HL-60 (cell line): ENCODE measurements around the gene ZBTB7C.

Experiments
- POLR2AphosphoS5 ChIP-seq: IDR thresholded peaks from 2 replicates; pipeline ENCODE4 v1.6.1; 2012; ENCODE audit warnings: low read depth
- SPI1 ChIP-seq: IDR thresholded peaks from 2 replicates; pipeline ENCODE4 v1.6.1; 2012; ENCODE audit warnings: low read depth, mild to moderate bottlenecking, borderline replicate concordance
- TF ChIP-seq, protein P1 (sequence below): IDR thresholded peaks from one replicate; pipeline ENCODE4 v1.5.1; 2011; ENCODE audit warnings: low read length, control low read depth, inconsistent platforms; ENCODE audit not compliant: insufficient read depth

DNA sequence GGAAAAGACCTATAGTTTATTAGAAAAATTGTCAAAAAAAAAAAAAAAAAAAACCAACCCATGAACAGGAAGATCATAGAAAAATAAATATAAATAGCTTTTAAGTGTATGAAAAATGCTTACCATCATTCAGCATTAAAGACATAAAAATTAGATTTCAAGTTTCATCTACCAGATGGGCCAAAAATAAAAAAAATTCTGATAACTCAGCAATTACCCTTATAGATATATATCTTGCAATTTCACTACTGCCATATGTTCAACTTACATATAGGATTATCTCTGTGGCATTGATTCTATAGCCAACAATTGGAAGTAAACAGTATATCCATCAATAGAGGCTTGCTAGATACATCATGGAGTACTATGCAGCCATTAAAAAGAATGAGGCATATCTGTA, 352.2 kb downstream of the ZBTB7C start:
- TF ChIP-seq, protein P1, sequence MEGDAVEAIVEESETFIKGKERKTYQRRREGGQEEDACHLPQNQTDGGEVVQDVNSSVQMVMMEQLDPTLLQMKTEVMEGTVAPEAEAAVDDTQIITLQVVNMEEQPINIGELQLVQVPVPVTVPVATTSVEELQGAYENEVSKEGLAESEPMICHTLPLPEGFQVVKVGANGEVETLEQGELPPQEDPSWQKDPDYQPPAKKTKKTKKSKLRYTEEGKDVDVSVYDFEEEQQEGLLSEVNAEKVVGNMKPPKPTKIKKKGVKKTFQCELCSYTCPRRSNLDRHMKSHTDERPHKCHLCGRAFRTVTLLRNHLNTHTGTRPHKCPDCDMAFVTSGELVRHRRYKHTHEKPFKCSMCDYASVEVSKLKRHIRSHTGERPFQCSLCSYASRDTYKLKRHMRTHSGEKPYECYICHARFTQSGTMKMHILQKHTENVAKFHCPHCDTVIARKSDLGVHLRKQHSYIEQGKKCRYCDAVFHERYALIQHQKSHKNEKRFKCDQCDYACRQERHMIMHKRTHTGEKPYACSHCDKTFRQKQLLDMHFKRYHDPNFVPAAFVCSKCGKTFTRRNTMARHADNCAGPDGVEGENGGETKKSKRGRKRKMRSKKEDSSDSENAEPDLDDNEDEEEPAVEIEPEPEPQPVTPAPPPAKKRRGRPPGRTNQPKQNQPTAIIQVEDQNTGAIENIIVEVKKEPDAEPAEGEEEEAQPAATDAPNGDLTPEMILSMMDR: no peak
- no peak for TF ChIP-seq POLR2AphosphoS5
- no peak for TF ChIP-seq SPI1
